Duodenal mucosa (tissue), 2 donors: ENCODE data around the gene DDAH1.

ENCODE experiments used
- H3K27ac ChIP-seq: one replicate; pipeline ENCODE4 v1.7.0; 2013; ENCODE audit warnings: low read depth, low read length
- H3K27me3 ChIP-seq, 2 donors: one replicate each; pipeline ENCODE4 v1.7.0; 2013; ENCODE audit warnings: low read length in 2 of 2, control low read depth in 1 of 2; ENCODE audit not compliant: insufficient read depth in 2 of 2, control insufficient read depth in 1 of 2
- H3K36me3 ChIP-seq, 2 donors: one replicate each; pipeline ENCODE4 v1.7.0; 2013; ENCODE audit warnings: low read length in 2 of 2, control low read depth in 1 of 2; ENCODE audit not compliant: insufficient read depth in 2 of 2, control insufficient read depth in 1 of 2
- H3K4me1 ChIP-seq, 2 donors: one replicate each; pipeline ENCODE4 v1.7.0; 2013; ENCODE audit warnings: low read length in 2 of 2, control low read depth in 1 of 2; ENCODE audit not compliant: insufficient read depth in 2 of 2, control insufficient read depth in 1 of 2
- H3K4me3 ChIP-seq, 2 donors: one replicate each; pipeline ENCODE4 v1.7.0; 2013; ENCODE audit warnings: low read length in 2 of 2, low read depth in 1 of 2
- H3K9ac ChIP-seq, 2 donors: one replicate each; pipeline ENCODE4 v1.7.0; 2013; ENCODE audit warnings: low read length in 2 of 2, low read depth in 1 of 2
- H3K9me3 ChIP-seq, 2 donors: one replicate each; pipeline ENCODE4 v1.7.0; 2013; ENCODE audit warnings: low read length in 2 of 2, control low read depth in 1 of 2; ENCODE audit not compliant: control insufficient read depth in 1 of 2

The DDAH1 gene

DNA sequence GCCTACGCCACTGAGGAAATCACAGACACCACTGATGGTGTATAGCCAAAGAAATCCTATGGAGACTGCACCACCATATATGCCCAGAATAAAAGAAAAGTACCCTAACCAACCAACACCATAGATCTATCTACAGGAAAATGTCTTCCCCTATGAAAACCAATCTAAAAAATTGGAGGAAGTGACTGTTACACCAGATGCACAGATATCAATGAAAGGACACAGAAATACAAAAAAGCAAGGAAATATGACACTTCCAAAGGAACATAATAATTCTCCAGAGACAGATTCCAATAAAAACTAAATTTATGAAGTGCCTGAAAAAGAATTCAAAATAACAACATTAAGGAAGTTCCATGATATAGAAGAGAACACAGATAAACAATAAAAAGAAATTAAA is 131.8 kb downstream of the DDAH1 start:
- no peaks in the 10 kb centered on the region for H3K27me3 ChIP-seq
- H3K27ac ChIP-seq = no peak overlapping the region
- H3K9me3 ChIP-seq = no peaks in the 10 kb centered on the region
- H3K36me3 ChIP-seq = peaks cover 0 to 4% of the 10 kb centered on the region in 2 donors
- H3K4me1 ChIP-seq = peaks cover 0 to 15% of the 10 kb centered on the region in 2 donors
- no peak overlapping the region for H3K9ac ChIP-seq
- H3K4me3 ChIP-seq = no peak overlapping the region

DNA sequence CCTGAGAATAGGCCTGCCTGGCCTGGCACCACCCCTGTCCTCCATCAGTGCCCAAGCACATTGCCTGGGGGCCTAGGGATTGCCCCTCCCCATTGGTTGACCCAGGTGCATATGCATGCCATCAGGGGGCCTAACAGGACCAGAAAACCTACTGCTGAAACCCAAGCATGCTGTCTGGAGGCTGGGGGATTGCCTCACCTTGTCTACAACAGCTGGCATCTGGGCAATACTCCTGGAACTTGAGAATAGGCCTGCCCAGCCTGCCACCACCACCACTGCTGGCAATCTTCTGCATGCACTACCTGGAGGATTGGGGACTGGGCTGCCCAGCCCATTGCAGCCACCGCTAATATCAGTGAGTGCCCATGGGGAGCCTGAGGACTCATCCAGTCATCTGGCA is 132.4 kb downstream of the DDAH1 start:
- Histone ChIP-seq H3K4me1 (peaks cover 0 to 15% of the 10 kb centered on the region in 2 donors), H3K4me3 (no peak overlapping the region), H3K9me3 (no peaks in the 10 kb centered on the region), H3K36me3 (peaks cover 0 to 4% of the 10 kb centered on the region in 2 donors), H3K27ac (no peak overlapping the region), H3K27me3 (no peaks in the 10 kb centered on the region), H3K9ac (no peak overlapping the region)

DNA sequence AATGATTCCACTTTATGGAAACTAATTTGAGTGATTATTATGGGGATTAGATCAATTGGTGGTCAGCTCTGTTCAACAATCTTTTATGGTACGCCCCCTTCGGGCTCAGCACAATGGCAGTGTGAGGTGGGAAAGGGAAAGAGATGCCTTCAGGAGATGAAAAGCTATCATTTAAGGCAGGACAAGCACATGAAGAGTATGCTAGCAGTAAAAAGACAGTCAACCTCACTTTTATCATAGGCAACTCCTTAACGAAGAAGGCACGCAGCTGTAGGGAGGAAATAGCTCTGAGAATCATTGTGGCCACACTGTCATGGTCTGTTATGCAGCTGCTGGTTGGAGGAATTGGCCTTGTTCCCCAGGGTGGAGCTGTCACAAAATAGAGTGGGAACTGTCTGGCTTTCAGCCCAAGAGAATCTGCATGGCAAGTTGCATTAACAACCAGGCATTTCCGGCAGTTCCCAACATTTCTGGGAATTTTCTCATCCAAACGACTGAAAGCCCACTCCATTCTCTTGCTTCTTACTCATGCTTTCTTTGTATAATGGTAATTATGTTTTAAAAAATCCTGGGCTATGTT is 134.2 kb downstream of the DDAH1 start:
- Histone ChIP-seq H3K4me1 (peaks cover 6 to 16% of the 10 kb centered on the region in 2 donors), H3K27me3 (no peaks in the 10 kb centered on the region), H3K36me3 (peaks cover 0 to 4% of the 10 kb centered on the region in 2 donors), H3K9ac (no peak overlapping the region), H3K4me3 (no peak overlapping the region), H3K9me3 (no peaks in the 10 kb centered on the region), H3K27ac (no peak overlapping the region)

DNA sequence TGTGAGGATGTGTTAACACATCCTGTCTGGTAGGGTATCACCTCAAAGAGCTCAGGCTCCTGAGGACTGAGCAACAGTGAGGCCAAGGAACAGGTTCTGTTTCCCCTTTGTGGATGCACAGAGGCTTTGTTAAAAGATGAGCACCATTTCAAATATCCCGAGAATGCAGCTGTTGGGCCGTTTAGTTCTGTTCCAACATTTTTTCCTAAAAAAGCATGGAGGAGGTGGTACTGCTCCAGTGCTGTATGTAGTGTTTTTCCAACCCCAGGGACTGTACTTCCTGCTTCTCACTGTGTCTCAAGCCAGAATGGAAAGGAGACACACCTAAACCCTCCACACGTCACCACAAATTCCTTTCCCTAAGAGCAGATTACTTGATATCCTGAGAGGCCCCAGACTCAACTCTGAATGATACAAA is 134.7 kb downstream of the DDAH1 start:
- H3K4me1 ChIP-seq = peaks cover 6 to 19% of the 10 kb centered on the region in 2 donors
- no peaks in the 10 kb centered on the region for H3K27me3 ChIP-seq
- H3K9ac ChIP-seq = no peak overlapping the region
- peaks cover 0 to 4% of the 10 kb centered on the region in 2 donors for H3K36me3 ChIP-seq
- H3K27ac ChIP-seq = no peak overlapping the region
- no peaks in the 10 kb centered on the region for H3K9me3 ChIP-seq
- no peak overlapping the region for H3K4me3 ChIP-seq

DNA sequence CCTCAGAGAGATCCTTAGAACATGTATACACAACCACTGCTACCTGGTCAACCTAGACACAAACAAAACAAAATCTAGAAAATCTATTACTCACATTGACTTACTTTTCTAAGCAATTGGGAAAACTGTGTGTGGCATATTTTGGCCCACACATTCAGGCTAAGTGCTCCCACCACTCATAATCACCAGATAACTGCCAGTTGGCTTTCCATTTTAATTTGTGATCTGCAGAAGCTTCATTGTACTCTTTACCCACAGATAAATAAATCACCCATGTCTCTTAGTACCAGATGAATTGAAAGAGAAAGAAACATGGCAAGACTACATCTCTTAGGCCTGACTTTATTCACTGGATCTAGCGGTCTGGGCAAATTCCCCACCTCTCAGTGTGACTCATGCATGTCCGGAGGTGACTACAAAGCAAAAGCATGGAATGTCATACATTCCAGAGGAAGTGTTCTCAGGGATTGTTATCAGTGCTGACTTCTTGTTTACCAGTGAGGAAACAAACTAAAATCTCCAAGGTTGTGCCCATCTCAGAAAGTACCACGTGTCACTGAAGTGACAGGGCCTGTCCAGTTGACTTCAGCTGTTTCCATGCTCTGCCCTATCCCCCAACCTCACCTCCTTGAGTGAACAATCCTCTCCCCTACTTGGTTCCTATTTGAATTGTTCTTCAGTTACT is 136.1 kb downstream of the DDAH1 start:
- Histone ChIP-seq H3K9me3 (no peaks in the 10 kb centered on the region), H3K9ac (no peak overlapping the region), H3K4me1 (peaks cover 6 to 19% of the 10 kb centered on the region in 2 donors), H3K4me3 (no peak overlapping the region), H3K36me3 (peaks cover 0 to 1% of the 10 kb centered on the region in 2 donors), H3K27me3 (no peaks in the 10 kb centered on the region), H3K27ac (no peak overlapping the region)

DNA sequence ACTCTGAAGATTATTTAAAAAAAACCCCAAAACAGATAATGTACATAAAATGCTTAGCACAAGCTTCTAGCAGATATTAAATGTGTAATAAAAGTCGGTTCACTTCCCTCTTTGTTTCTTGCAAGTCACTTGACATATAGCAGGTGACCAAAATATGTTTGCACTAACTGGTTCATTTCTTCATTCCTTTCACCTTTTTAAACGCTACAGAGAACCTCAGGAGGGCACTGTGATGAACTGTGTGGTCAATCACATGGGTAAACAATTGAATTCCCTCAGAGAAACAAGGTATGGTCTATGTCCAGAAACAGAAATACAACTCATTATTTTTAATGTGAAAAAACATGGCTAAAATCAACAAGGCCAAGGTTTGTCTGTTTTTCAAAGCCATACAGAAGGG is 137.2 kb downstream of the DDAH1 start:
- H3K27ac ChIP-seq = no peak overlapping the region
- H3K9ac ChIP-seq = no peak overlapping the region
- H3K36me3 ChIP-seq = peaks cover 0 to 6% of the 10 kb centered on the region in 2 donors
- H3K4me3 ChIP-seq = no peak overlapping the region
- H3K4me1 ChIP-seq = peaks cover 6 to 19% of the 10 kb centered on the region in 2 donors
- H3K27me3 ChIP-seq = no peaks in the 10 kb centered on the region
- H3K9me3 ChIP-seq = no peaks in the 10 kb centered on the region

DNA sequence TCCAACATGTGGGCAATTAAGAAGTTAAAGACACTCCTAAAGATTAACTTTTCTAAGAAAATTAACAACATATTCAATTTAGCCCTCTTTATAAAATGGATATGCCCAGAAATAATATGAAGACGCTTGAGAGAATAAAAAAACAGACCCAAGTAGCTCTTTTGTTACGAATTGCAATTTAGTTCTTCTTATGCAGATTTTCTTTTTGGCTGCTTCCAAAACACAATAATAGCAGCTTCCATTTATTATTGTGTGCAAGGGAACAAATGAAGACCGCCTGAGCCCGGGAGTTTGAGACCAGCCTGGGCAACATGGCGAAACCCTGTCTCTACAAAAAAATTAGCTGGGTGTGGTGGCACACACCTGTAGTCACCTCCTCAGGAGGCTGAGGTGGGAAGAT is 138.1 kb downstream of the DDAH1 start:
- H3K27me3 ChIP-seq = no peaks in the 10 kb centered on the region
- H3K9me3 ChIP-seq = no peaks in the 10 kb centered on the region

DNA sequence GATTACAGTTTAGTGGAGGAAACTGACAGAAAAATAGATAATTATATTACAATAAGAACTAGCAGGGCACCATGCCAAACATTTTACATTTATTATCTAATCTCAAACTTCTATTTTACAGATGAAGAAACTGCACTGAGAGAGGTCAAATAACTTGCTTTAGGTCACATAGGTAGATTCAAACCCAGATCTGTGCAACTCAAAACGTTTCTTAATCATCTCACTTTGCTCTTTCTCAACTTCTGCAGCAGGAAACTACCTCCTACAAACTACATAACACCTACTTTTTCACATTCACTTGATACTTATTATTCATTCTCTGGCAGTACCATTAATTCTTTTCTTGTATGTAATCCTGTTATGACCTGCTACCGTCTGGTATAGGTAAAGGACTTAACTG is 138.6 kb downstream of the DDAH1 start:
- H3K27ac ChIP-seq = no peak overlapping the region
- peaks cover 0 to 6% of the 10 kb centered on the region in 2 donors for H3K36me3 ChIP-seq
- H3K4me1 ChIP-seq = peaks cover 6 to 19% of the 10 kb centered on the region in 2 donors
- no peaks in the 10 kb centered on the region for H3K27me3 ChIP-seq
- no peak overlapping the region for H3K4me3 ChIP-seq
- no peak overlapping the region for H3K9ac ChIP-seq
- H3K9me3 ChIP-seq = no peaks in the 10 kb centered on the region

More for the DNA sequence above, 138.1 kb downstream of the DDAH1 start:
- Histone ChIP-seq H3K4me3 (no peak overlapping the region), H3K4me1 (peaks cover 6 to 19% of the 10 kb centered on the region in 2 donors), H3K36me3 (peaks cover 0 to 6% of the 10 kb centered on the region in 2 donors), H3K27ac (no peak overlapping the region), H3K9ac (no peak overlapping the region)

DNA sequence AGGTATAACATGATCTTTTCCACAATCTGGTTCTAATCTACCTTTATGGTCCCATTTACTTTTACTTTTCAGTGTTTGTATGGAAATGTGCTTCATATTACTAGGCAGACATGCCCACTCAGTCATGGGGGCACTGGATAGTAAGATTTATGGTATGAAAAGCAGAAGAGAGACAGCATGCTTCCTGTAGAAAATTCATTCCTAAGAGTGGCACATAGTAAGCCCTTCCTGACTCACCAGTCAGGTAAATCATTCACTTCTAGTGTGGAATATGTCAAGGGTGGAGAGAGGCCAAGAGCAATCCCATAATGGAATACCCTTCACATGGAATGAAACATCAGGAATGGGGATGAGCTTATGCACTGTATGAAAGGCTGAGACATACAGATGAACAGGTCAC is 139.0 kb downstream of the DDAH1 start:
- no peak overlapping the region for H3K4me3 ChIP-seq
- H3K36me3 ChIP-seq = peaks cover 0 to 6% of the 10 kb centered on the region in 2 donors
- no peak overlapping the region for H3K9ac ChIP-seq
- no peaks in the 10 kb centered on the region for H3K9me3 ChIP-seq
- H3K4me1 ChIP-seq = peaks cover 6 to 19% of the 10 kb centered on the region in 2 donors
- no peak overlapping the region for H3K27ac ChIP-seq
- H3K27me3 ChIP-seq = no peaks in the 10 kb centered on the region

DNA sequence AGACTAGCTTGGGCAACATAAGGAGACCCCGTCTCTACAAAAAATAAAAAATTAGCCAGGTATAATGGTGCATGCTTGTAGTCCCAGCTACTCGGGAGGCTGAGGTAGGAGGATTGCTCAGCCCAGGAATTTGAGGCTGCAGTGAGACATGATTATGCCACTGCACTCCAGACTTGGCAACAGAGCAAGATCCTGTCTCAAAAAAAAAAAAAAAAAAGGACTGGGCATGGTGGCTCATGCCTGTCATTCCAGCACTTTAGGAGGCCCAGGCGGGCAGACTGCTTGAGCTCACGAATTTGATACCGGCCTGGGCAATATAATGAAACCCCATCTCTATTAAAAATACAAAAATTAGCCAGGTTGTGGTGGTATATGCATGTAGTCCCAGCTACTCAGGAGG is 141.2 kb downstream of the DDAH1 start:
- Histone ChIP-seq H3K36me3 (peaks cover 8 to 11% of the 10 kb centered on the region in 2 donors), H3K9ac (no peak overlapping the region), H3K27ac (no peak overlapping the region), H3K4me3 (no peak overlapping the region), H3K27me3 (no peaks in the 10 kb centered on the region), H3K4me1 (peaks cover 4 to 6% of the 10 kb centered on the region in 2 donors), H3K9me3 (no peaks in the 10 kb centered on the region)
